ENCODE results near the gene CALML4.

DNA sequence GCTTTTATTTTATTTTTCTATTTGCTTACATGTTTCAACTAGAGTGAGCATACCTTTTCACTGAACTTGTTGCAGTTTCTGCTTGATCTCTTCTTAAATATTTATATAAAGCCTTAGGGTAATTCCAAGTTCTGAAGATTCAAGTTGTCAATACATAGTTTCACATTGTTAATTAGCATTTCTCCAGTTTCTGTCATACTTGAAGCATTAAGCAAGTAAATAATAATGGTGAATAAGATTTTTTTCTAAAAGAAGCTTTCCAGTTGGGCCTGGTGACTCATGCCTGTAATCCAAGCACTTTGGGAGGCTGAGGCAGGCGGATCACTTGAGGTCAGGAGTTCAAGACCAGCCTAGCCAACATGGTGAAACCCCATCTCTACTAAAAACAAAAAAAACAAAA lies 53.9 kb downstream of the CALML4 start:
- TF ChIP-seq, protein P1, sequence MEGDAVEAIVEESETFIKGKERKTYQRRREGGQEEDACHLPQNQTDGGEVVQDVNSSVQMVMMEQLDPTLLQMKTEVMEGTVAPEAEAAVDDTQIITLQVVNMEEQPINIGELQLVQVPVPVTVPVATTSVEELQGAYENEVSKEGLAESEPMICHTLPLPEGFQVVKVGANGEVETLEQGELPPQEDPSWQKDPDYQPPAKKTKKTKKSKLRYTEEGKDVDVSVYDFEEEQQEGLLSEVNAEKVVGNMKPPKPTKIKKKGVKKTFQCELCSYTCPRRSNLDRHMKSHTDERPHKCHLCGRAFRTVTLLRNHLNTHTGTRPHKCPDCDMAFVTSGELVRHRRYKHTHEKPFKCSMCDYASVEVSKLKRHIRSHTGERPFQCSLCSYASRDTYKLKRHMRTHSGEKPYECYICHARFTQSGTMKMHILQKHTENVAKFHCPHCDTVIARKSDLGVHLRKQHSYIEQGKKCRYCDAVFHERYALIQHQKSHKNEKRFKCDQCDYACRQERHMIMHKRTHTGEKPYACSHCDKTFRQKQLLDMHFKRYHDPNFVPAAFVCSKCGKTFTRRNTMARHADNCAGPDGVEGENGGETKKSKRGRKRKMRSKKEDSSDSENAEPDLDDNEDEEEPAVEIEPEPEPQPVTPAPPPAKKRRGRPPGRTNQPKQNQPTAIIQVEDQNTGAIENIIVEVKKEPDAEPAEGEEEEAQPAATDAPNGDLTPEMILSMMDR (IDR thresholded peaks at IDR 0.05; ENCODE audit: low read depth, low read length): no peak
- no peak for TF ChIP-seq MYC (IDR thresholded peaks at IDR 0.05; ENCODE audit: low read depth, low read length)
- no peak for TF ChIP-seq POLR2A (IDR thresholded peaks at IDR 0.05; ENCODE audit: extremely low read depth, insufficient read length)
